Tibial nerve (tissue), 4 donors: ENCODE measurements around the gene SMIM43.

Experiments
- EP300 ChIP-seq, 2 donors: sonication (generic); formaldehyde crosslinking; IDR thresholded peaks; one replicate each; pipeline ENCODE4 v1.6.1; 2017; ENCODE audit warnings: antibody characterized with exemption in 2 of 2, mild to moderate bottlenecking in 1 of 2
- TF ChIP-seq, protein P1 (sequence below), 5 experiments: fragments of 200-600 bp in 3 of 5; fragments of 450-650 bp in 2 of 5; sonication (generic) in 3 of 5; IDR thresholded peaks; one replicate each; pipeline ENCODE4 v1.5.1; 2016 to 2019; ENCODE audit warnings: antibody characterized with exemption in 5 of 5, mild to moderate bottlenecking in 3 of 5, moderate library complexity in 2 of 5

- TF ChIP-seq, protein P1, sequence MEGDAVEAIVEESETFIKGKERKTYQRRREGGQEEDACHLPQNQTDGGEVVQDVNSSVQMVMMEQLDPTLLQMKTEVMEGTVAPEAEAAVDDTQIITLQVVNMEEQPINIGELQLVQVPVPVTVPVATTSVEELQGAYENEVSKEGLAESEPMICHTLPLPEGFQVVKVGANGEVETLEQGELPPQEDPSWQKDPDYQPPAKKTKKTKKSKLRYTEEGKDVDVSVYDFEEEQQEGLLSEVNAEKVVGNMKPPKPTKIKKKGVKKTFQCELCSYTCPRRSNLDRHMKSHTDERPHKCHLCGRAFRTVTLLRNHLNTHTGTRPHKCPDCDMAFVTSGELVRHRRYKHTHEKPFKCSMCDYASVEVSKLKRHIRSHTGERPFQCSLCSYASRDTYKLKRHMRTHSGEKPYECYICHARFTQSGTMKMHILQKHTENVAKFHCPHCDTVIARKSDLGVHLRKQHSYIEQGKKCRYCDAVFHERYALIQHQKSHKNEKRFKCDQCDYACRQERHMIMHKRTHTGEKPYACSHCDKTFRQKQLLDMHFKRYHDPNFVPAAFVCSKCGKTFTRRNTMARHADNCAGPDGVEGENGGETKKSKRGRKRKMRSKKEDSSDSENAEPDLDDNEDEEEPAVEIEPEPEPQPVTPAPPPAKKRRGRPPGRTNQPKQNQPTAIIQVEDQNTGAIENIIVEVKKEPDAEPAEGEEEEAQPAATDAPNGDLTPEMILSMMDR (IDR thresholded peaks at IDR 0.05): no peak
- no peak for TF ChIP-seq EP300 (IDR thresholded peaks at IDR 0.05)
Observed at GRCh38 chr4:121737846-121738554, 27.0 kb downstream of the SMIM43 start.
